Activated CD8-positive, alpha-beta memory T cell treated with anti-CD3 and anti-CD28 coated beads for 36 hours (primary cell): Measurements from ENCODE around the gene ZNF77. TPM values are rescaled to one million over a fixed set of nuclear protein-coding genes. Genes with fewer than 3 reads are reported as not detected.
"Not testable (repeated sequence)": the region's sequence is repeated elsewhere in the genome, so short reads cannot be mapped to it uniquely, and the experiment has no call there.

Experiments
- CTCF ChIA-PET: fragments of 350-600 bp; sonication (Branson Sonifier 250); formaldehyde crosslinking; loops from one replicate; lab custom pipeline; 2021; ENCODE audit warnings: antibody characterized with exemption; lab: Charles Lee
- POLR2A ChIA-PET: fragments of 350-600 bp; sonication (Branson Sonifier 250); formaldehyde crosslinking; loops from one replicate; lab custom pipeline; 2021; ENCODE audit warnings: antibody characterized with exemption; lab: Charles Lee
- total RNA-seq, 2 experiments: library from RNA; stranded (reverse); gene quantifications; one replicate each; pipeline ENCODE4 v1.2.3, GENCODE V29; 2021

Gene ZNF77
- 1 to 10 TPM; 3.8 to 4.4 TPM for total RNA-seq

DNA sequence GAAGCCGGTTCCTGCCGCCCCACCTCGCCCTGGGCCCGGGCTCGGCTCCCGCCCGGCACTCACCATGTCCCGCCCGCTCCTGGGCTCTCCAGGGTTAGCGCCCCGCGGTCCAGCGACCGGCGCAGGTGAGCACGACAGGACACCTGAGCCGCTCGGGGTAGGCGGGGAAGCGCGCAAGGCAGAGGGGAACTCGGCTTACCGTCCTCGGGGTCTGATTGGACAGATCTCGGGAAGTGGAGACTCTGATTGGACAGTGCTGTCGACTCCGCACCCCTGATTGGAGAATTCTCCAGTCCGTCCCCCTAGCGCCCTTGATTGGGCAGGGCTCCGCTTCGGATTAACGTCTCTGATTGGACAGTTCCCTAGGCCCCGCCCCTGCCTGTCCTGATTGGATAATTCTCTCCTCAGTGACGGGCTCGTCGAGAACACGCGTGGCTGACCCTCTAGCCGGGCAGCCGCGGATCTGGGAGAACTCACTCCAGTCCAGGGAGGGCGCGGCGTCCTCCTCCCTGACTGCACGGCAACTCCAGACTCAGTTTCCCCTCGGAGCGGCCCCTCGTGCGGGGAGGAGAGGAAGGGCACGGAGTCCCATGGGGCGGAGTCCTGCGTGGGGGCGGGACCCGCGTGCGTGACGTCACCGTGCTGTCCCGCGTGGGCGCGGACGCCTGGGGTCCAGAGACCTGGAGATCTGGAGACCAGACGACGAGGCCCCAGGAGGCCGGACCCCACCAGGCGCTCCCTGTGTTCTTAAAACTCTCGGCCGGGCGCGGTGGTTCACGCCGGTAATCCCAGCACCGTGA is at the start of gene ZNF77:
Gene ZNF77, minus strand, starts transcription at position 197 of the 800 bp plus-strand sequence. Its CDS starts 131 bp downstream, at position 66.
- POLR2A ChIA-PET = interaction anchor here (0.6 to 0.8 kb wide), 4 partner anchors 30 to 1692 kb away, joined by 3 to 7 read pairs (median 5); no protein-coding TSS in a partner anchor

GRCh38 chr19:2993579-2993978 is 48.8 kb upstream of the ZNF77 start:
- ChIA-PET CTCF (no interaction called here), POLR2A (no interaction called here)

More for the DNA sequence above, at the start of gene ZNF77:
- CTCF ChIA-PET = no interaction called here

- CTCF ChIA-PET = no interaction called here
Observed at GRCh38 chr19:2992958-2993357, 48.2 kb upstream of the ZNF77 start.

DNA sequence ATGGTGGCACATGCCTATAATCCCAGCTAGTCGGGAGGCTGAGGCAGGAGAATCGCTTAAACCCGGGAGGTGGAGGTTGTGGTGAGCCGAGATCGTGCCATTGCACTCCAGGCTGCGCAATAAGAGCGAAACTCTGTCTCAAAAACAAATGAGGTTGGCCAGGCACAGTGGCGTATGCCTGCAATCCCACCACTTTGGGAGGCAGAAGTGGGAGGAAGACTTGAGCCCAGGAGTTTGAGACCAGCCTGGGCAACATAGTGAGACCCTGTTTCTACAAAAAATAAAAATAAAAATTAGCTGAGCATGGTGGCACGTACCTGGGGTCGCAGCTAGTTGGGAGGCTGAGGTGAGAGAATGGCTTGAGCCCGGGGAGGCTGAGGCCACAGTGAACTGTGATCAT is 47.6 kb upstream of the ZNF77 start:
- POLR2A ChIA-PET, CTCF ChIA-PET: not testable (repeated sequence)

More at GRCh38 chr19:2992958-2993357, 48.2 kb upstream of the ZNF77 start:
- POLR2A ChIA-PET = no interaction called here

DNA sequence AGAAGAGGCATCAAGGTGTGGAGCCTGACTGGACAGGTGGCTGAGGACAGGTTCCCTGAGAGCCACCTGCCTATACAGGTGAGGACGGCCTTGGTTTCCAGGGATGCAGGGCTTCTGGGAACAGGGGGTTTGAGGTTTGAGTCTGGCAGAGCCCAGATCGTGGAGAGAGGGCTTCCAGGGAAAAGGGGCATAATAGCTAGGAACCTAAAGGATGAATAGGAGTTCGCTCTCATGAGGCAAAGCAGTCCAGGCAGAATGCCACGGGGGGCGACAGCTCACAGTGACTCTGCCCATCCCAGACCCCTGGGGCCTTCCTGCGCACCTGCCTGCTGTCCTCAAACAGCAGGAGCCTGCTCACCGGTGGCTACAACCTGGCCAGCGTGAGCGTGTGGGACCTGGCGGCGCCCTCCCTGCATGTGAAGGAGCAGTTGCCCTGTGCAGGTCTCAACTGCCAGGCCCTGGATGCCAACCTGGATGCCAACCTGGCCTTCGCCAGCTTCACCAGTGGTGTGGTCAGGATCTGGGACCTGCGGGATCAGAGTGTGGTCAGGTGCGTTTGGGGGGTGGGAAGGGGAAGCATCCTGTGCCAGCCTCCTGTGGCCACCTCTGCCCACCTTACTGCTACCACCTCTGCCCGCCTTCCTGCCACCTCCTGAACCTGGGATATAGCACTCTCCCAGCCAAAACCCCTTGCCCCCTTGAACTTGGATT is 44.6 kb upstream of the ZNF77 start:
- ChIA-PET POLR2A (interaction anchor here (0.6 kb wide), 1 partner anchor 96 kb away, joined by 5 read pairs; no protein-coding TSS in a partner anchor), CTCF (no interaction called here)

- CTCF ChIA-PET = interaction anchor here (0.6 kb wide), 1 partner anchor 223 kb away, joined by 4 read pairs; no protein-coding TSS in a partner anchor
- POLR2A ChIA-PET = interaction anchor here (0.6 kb wide), 1 partner anchor 97 kb away, joined by 5 read pairs; no protein-coding TSS in a partner anchor
Observed at GRCh38 chr19:2988568-2988967, 43.8 kb upstream of the ZNF77 start.

- POLR2A ChIA-PET = no interaction called here
Observed at GRCh38 chr19:2987797-2988196, 43.0 kb upstream of the ZNF77 start.

DNA sequence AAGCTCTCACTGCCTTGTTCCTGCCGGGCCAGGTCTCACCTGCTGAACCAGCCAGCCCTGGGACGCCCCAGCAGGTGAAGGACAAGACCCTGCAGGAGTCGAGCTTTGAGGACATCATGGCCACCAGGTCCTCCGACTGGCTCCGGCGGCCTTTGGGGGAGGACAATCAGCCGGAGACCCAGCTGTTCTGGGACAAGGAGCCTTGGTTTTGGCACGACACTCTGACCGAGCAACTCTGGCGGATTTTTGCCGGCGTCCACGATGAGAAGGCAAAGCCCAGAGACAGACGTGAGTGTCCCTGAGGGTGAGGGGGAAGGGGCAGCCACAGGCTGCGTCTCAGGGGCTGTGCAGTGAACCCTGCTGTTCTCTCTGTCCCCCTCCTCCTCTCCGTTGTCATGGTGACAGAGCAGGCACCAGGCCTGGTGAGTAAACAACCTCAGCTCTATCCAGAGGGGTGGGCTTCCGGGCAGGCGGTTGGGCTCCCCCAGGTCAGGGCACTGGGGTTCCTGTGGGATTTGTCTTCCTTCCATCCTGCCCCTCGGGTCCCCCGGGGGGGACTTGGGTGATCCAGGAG is 42.3 kb upstream of the ZNF77 start:
- CTCF ChIA-PET = no interaction called here
- POLR2A ChIA-PET = no interaction called here

More at GRCh38 chr19:2987797-2988196, 43.0 kb upstream of the ZNF77 start:
- CTCF ChIA-PET = no interaction called here

DNA sequence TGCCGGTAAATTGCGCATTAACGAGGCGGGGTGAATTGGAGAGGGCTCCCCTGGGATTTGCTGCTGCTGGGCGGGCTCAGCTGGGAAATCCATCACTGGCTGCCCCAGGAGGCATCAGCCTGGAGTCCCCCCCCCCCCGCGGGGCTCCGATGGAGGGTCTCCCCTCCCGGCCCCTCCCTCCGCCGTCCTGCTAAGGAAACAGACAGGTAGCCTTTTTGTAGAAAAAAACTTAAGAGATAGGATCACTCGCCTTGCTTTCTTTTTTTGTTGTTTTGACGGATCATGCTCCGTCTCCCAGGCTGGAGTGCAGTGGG is 39.4 kb upstream of the ZNF77 start:
- ChIA-PET POLR2A (no interaction called here), CTCF (no interaction called here)

DNA sequence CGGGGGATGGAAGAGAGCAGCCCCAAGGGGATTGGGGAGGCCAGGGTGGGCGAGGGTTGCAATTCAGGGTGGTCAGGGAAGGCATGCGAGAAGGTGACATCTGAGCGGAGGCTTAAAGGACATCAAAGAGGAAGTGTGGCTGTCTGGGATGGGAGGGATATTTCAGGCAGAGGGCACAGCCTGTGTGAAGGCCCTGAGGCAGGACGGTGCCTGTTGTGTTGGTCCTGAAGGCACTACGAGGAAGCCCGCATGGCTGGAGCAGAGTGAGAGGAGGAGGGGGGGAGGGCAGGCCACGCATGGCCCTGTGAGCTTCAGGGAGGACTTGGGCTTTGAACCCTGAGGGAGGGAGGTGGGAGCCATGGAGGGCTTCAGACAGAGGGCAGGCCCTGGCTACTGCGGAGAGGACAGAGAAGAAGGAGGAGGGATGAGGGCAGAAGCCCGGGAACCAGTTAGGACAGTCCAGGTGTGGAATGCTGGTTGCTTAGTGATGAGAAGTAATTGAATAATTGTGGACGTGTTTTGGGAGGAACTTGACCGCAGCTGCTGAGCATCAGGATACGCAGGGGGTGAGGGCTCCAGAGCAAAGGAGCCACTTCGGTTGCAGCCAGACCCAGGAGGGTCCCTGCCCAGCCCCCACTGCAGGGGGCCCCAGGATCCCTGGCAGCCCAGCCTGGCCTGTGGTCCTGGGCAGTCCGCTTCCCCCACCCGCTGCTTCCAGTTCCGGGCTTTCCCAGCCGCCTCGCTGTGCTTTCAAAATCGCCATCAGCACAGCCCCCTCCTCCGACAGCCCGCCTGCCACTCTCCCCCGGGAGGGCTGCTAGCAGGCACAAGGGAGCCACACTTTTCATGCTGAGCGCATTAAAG is 38.8 kb upstream of the ZNF77 start:
- CTCF ChIA-PET = interaction anchor here (1.1 kb wide), 1 partner anchor 125 kb away, joined by 3 read pairs; no protein-coding TSS in a partner anchor
- POLR2A ChIA-PET = no interaction called here

DNA sequence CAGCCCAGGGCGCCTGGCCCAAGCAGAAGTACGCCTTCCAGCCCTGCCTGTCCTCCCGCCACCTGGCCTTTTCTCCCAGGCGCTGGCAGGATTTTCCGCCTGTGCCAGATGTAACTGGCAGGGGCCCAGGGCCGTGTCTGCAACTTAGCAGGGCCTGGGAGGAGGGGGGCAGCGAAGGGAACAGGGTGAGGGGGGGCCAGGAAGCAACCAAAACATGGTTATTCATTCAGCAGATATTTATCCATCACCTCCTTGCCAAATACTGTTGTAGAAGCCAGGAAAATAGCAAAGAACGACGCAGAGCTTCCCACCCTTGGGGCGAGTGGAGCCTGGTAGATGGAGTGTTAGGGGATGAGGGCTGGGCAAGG is 38.2 kb upstream of the ZNF77 start:
- ChIA-PET POLR2A (no interaction called here), CTCF (interaction anchor here (1.1 kb wide), 1 partner anchor 126 kb away, joined by 3 read pairs; no protein-coding TSS in a partner anchor)

DNA sequence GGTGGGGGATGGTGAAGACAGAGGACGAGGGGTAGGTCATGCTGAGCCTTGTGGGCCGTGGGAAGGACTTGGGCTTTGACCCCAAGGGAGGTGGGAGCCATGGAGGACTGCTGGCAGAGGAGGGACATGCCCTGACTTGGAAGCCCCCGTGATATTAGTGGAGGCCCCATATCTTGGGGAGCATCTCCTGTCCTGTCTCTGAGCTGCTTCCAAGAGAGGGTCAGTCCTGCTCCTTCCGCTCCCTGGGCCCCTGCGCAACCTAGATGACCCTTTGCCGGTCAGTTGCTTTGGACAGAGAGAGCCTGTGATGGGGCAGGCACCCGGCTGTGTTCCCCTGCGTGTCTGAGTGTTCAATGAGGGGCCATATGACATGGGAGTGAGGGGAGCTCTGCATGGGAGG is 37.8 kb upstream of the ZNF77 start:
- POLR2A ChIA-PET = no interaction called here

GRCh38 chr19:2981898-2982297 is 37.1 kb upstream of the ZNF77 start:
- ChIA-PET POLR2A (no interaction called here), CTCF (interaction anchor here (0.6 to 1.0 kb wide), 2 partner anchors 19 to 616 kb away, joined by 3 to 4 read pairs; no protein-coding TSS in a partner anchor)

More for the DNA sequence above, 37.8 kb upstream of the ZNF77 start:
- CTCF ChIA-PET = interaction anchor here (0.6 to 1.1 kb wide), 2 partner anchors 20 to 126 kb away, joined by 3 to 4 read pairs; no protein-coding TSS in a partner anchor

- POLR2A ChIA-PET = no interaction called here
- CTCF ChIA-PET = no interaction called here
Observed at GRCh38 chr19:2978772-2979171, 34.0 kb upstream of the ZNF77 start.

DNA sequence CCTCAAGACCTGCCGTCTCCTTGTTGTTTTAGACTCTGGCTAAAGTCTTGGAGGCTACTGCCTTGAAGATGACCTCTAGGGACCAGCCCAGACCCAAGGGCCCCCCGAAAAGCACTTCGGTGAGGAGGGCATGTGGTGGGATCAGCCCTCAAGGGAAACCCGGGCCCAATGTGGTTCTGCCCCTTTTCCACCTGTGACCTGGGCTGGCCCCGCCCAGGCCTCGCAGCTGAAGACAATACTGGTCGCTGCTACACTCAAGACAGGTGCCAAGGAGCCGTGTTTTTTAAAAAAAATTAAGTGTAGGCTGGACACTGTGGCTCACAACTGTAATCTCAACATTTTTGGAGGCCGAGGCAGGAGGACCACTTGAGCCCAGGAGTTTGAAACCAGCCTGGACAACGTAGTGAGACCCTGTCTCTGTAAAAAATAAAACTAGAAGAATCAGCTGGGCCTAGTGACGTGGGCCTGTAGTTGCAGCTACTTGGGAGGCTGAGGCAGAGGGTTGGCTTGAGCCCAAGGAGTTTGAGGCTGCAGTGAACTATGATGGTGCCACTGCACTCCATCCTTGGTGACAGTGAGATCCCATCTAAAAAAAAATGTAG is 33.5 kb upstream of the ZNF77 start:
- POLR2A ChIA-PET = interaction anchor here (0.5 kb wide), 1 partner anchor 108 kb away, joined by 4 read pairs; no protein-coding TSS in a partner anchor
- CTCF ChIA-PET = interaction anchor here (1.0 to 1.5 kb wide), 2 partner anchors 13 to 28 kb away, joined by 3 read pairs; no protein-coding TSS in a partner anchor

- POLR2A ChIA-PET = interaction anchor here (0.5 kb wide), 2 partner anchors 15 to 108 kb away, joined by 4 read pairs; no protein-coding TSS in a partner anchor
- CTCF ChIA-PET = interaction anchor here (0.5 to 2.5 kb wide), 6 partner anchors 13 to 1695 kb away, joined by 3 to 7 read pairs (median 3); no protein-coding TSS in a partner anchor
Observed at GRCh38 chr19:2977746-2978138, 33.0 kb upstream of the ZNF77 start.

GRCh38 chr19:2977001-2977745 is 32.4 kb upstream of the ZNF77 start, which contains the start of gene TLE6:
Gene TLE6 (plus strand): TSS chr19:2977564. CDS start chr19:2978234, 670 bp downstream.
- CTCF ChIA-PET = interaction anchor here (0.5 to 2.5 kb wide), 9 partner anchors 12 to 1696 kb away, joined by 3 to 7 read pairs (median 3); no protein-coding TSS in a partner anchor
- POLR2A ChIA-PET = interaction anchor here (0.5 to 1.1 kb wide), 5 partner anchors 14 to 1007 kb away, joined by 3 to 6 read pairs (median 4); no protein-coding TSS in a partner anchor
